Activated CD4-positive, CD25-positive, alpha-beta regulatory T cell treated with anti-CD3 and anti-CD28 coated beads, Interleukin-2, amount 50 U/mL, for 16 hours (primary cell): ENCODE results near the gene CFAP157.

Source experiments
- DNase-seq: peaks from one replicate; pipeline ENCODE4 v3.0.0-alpha.2; 2020; ENCODE audit warnings: low read depth, low spot score

Gene CFAP157

DNA sequence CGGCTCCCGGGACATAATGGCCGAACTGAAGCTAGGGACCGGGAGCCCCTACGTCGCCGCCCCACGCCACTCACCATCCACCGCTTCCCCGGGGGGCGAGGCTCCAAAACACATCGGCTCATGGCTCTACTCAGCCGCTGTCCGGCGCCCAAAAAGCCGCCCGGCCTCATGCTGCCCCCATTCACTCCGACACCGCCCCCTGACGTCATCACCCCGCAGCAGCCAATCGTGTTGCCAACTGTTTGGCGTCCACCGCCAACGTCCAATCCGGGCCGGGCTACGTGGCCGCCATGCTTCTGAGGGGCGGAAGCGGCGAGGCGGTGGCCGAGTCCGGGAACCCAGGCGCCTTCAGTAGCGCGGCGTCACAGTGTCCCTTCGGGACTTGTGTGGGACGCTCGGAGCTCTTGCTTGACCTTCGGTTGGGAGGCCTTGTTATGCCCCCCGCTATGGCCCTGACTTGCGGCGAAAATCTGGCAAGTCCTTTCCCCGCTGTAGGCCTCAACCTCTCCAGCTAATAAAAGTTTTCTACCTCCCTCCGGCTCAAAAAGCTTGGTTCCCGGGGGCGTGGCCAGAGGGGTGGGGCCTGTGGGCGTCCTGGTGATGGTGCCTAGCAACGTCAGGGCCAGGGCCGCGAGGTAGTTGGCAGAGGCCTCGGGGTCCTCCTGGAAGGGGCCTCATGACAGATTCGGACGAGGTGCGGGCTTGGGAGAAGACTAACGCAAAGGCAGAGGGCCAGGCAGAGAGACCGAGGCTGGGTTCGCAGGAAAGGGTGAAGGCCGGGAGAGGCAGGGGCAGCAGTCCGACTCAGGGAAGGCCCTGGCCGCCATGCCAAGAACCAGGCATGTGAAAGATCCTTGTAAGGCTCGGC, 8.9 kb downstream of the CFAP157 start, which contains the start of the genes PTRH1 and TTC16:
Gene PTRH1 (minus strand): TSS at position 194 of the 868 bp plus-strand sequence. CDS start 24 bp downstream, at position 170.
Gene TTC16 (plus strand): TSS at position 610 of the 868 bp plus-strand sequence. CDS start 67 bp downstream, at position 677.
- peak; percentile 96 for DNase-seq

DNA sequence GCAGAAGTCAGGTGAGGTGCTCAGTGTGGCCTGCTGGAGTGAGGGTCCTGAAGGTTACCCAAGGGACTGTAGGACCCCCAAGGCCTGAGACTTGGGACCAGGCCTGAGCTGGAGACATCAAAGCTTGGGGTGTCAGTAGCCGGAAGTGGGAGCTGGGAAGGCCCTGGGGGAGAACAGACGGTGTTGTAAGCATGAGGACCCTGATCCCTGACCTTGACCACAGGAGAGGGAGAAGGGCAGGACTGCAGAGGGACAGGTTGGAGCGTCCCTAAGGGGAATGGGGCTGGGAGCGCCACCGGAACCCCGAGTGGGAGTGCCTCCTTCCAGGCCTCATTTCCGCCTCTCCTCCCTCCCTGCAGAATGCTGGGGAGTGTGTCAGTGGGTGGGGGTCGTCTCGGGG, 9.6 kb downstream of the CFAP157 start:
- no peak for DNase-seq

DNA sequence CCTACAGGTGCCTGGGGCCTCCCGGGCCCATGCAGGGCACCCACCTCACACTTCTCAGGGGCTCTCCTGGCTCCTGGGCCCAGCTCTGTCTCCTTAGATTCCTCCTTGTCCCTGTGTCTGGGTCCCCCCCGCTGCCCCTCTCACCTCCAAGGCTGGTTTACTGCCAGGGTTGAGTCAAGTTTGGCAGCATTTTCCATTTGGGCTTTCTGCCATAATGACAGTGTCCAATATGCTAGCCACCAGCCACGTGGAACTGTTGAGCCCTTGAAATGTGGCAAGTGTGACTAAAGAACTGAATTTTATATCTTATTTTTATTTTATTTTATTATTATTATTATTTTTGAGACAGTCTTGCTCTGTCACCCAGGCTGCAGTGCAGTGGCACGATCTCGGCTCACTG, 11.0 kb downstream of the CFAP157 start:
- no peak for DNase-seq

GRCh38 chr9:127720031-127720864, 13.5 kb downstream of the CFAP157 start:
- no peak for DNase-seq

GRCh38 chr9:127720865-127721227, 14.1 kb downstream of the CFAP157 start:
- no peak for DNase-seq

DNA sequence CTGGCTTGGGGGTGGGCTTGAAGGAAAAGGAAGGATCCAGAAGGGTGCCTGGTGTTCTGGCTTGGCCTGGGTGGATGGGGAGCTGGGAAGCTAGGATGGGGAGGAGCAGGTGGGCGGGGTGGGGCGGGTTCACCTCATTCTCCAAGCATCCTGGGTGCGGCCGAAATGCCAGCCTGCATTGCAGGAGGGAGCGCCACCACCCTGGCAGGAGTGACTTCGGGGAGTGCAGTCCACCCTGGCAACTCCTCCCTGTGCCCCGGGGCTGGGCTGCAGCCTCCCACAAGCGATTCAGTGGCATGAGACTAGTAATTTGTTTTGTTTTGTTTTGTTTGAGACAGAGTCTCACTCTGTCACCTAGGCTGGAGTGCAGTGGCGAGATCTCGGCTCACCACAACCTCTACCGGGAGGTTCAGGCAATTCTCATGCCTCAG, 14.6 kb downstream of the CFAP157 start:
- no peak for DNase-seq

DNA sequence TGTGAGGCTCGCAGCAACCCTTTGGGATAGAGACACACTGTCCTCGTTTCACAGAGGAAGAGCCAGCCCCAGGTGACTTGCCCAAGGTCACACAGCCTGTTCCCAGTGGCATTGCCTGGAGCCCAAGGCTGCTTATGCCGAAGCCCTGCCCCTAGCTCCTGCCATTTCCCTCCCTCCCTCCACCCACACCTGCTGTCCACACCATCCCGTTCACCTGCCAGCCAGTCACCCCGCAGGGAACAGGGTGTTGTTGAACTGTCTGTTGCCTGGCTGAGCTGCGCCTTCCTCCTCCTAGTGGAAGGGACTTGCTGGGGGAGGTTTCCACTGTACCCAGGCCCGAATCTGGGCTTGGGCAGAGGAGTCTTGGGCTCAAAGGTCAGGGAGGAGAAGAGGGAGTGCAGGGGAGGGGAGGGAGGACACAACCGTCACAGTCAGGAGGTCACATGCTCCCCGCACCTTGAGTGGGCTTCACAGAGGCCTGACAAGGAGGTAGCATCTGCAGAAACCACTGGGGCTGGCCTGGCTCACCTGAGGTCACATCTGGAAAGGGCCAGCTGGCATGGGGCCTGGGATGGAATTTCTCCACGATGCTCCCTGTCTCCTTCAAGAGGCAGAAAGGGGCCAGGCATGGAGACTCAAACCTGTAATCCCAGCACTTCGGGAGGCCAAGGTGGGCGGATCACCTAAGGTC, 15.4 kb downstream of the CFAP157 start:
- no peak for DNase-seq

DNA sequence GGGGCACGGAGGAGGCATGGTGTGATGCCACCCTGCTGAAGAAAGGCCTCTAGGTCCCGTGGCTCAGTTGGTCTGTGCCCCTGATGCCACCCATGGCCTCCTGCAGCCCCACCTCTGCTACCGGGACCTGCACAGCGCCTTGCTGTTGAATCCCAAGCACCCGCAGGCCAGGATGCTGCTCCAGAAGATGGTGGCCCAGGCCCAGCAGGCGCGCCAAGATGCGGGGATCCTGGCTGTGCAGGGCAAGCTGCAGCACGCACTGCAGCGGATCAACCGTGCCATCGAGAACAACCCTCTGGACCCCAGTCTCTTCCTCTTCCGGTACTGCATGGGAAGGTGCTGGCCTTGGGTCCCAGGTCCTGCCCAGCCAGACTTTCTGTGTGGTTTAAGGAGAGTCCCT, 16.2 kb downstream of the CFAP157 start:
- DNase-seq: no peak

GRCh38 chr9:127723444-127723843, 16.7 kb downstream of the CFAP157 start:
- no peak for DNase-seq

DNA sequence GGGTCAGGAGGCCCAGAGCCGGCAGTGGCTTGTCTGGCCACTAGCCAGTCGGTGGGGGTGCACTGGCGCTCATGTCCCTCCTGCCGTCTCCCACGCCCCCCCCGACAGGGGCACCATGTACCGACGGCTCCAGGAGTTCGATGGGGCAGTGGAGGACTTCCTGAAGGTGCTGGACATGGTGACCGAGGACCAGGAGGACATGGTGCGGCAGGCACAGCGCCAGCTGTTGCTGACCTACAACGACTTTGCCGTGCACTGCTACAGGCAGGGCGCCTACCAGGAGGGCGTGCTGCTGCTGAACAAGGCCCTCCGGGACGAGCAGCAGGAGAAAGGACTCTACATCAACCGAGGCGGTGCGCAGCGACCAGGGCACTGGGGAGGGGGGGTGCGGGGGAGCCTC, 17.2 kb downstream of the CFAP157 start:
- DNase-seq: no peak

- DNase-seq: no peak
These were observed 20.1 kb downstream of the CFAP157 start for GRCh38 chr9:127726871-127727270.

- no peak for DNase-seq
These were observed 22.0 kb downstream of the CFAP157 start for GRCh38 chr9:127728808-127729207.

GRCh38 chr9:127729522-127730256, 22.9 kb downstream of the CFAP157 start:
- DNase-seq: no peak

DNA sequence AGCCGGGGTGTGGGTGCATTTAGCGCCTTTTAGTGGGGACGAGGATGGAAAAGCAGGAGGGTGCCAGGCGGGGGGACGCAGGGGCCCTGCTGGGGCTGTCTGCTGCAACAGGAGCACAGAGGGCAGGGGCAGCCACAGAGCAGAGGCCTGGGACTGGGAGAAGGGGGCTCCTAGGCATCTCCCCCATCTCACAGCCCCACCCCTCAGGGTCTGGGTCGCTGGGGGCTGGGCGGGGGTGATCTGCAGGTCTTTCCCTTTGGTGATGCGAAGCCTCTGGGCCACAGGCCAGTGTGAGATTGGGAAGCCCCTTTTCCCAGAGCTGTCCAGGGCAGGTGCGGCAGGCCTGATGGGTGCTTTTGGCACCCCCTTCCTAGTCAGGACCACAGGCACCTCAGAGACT, 23.5 kb downstream of the CFAP157 start:
- DNase-seq: no peak

GRCh38 chr9:127730799-127731410, 24.1 kb downstream of the CFAP157 start:
- DNase-seq: no peak

DNA sequence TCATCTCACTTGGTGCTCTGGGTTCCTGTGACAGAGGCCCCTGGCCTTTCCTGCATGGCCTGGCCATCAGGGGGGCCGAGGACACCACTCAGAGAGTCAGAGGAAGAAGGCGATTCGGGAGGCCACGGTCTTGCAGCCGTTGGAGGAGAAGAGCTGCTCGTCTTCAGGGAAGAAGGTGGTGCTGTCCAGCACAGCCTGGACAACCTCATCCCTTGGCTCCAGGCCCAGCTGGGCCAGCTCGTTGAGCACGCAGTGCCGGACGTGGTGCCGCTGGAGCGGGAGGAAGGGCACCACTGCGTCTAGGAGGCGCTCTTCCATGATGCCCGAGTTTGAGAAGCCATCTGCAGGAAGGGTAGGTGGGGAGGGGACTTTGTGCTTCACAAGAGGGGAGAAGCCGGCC, 25.1 kb downstream of the CFAP157 start:
- DNase-seq: no peak

- DNase-seq: no peak
These were observed 25.7 kb downstream of the CFAP157 start for GRCh38 chr9:127732444-127732843.

GRCh38 chr9:127733614-127734013, 26.8 kb downstream of the CFAP157 start:
- no peak for DNase-seq

- DNase-seq: no peak
These were observed 27.5 kb downstream of the CFAP157 start for GRCh38 chr9:127734247-127734746.

DNA sequence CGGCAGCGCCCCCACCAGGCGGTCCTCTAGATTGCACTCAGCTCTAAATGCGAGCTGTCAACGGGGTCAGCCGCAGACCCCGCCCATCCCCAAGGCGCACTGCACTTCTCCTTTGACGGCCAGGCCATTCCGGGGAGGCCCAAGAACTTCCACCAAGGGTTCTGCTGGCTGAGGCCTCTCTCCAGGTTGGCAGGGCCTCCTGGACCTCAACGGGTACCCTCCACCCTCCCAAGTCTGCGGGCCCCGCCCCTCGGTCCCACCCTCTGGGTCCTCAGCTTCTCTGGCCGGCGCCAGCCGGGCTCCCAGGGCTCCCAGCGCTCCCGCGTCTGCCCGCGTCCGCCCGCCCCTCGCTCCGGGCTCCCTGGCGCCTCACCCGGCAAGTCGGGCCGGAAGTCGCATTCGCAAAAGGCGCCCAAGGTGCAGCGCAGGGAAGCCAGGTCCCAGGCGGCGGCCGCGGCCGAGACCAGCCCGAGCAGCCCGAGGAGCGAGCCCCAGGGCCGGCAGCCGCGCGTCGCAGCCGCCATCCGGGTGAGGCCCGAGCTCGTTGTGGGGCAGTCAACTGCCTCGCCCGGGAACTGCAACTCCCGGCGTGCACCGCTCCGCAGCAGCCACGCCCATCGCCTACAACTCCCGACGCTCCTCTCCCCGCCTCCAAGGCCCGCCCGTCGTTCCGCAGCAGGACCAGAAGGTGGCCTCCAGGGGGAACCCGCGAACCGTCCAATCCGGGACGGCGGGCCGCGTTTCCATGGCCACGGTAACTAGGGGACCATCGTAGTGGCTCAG, 28.1 kb downstream of the CFAP157 start, which contains the start of gene TOR2A:
Gene TOR2A (minus strand): TSS at position 548 of the 783 bp plus-strand sequence. CDS start 24 bp downstream, at position 524.
- peak; percentile 97 for DNase-seq
